Stimulated activated naive CD4-positive, alpha-beta T cell treated with Interleukin-2 at 50 U/mL for 16 hours (primary cell): ENCODE measurements around the gene DLGAP1.
"Not testable (repeated sequence)": the region's sequence is repeated elsewhere in the genome, so short reads cannot be mapped to it uniquely, and the experiment has no call there.

ENCODE experiments used
- DNase-seq: peaks from one replicate; lab custom pipeline; 2025; lab: John Stamatoyannopoulos, UW

DLGAP1 gene

DNA sequence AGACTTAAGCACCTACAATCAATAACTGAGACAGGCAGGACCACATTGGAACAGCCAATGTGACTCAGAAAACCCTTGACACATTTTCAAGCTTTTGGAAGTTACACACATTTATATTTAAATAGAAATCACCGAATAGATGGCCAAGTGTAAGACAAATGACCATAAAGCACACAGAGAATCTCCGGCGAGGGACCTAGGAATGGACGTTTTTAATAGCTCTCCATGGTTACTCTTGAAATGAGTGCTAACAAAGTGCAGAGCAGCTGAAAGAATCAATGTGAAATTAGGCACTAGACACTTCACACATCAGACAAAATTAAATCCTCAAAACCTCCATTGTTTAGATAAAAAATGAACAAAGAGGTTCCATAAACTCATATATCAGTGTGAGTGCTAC, 376.9 kb downstream of the DLGAP1 start:
- DNase-seq = no peak

DNA sequence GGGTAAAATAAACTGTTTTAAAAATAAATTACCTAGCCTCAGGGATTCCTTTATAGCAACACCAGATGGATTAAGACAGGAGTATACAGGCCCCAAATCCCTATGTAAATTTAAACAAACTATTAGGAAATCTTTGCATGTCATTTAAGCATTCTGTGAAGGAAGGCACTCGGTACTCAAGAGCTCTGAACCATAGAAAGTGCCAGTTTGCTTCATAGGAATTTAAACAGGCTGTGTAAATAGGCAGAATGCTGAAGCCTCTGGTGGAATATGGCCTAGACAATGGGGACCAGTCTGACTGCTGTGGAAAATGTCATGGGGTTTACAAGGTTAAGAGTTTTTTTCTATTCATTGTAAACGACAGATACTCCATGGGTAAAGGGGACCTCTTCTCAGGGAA, 377.4 kb downstream of the DLGAP1 start:
- DNase-seq = no peak

DNA sequence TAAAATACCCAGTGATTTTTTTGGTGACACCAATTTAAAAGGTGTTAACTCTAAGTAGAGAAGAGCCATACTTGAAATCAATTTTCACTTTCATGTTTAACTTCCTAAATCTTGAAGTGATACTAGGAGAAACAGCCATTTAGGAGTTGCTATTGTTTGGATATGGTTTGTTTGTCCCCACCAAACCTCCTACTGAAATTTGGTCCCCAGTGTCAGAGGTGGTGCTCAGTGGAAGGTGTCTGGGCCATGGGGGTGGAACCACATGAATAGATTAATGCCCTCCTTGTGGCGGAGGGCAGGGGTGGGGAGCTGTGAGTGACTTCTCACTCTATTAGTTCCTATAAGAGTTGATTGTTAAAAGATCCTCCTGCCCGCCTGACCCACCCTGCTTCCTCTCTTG, 377.9 kb downstream of the DLGAP1 start:
- no peak for DNase-seq

DNA sequence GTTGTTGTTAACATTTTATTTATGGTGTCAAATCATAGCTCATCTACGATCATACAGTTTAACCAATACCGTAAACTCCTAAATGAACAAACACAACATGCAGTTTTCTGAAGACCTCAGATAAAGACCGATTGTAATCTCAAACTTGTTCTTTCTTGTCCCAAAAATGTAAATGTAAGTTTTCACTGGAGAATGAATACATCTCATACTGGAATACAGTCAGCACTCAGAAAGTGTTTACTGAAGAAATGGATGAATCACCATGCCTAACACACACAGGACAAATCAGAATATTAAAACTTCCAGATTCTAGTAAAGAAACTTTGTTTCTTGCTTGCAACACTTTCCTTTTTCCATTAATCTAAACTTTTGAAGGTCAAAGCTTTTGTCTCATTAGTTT, 380.5 kb downstream of the DLGAP1 start:
- DNase-seq = no peak

DNA sequence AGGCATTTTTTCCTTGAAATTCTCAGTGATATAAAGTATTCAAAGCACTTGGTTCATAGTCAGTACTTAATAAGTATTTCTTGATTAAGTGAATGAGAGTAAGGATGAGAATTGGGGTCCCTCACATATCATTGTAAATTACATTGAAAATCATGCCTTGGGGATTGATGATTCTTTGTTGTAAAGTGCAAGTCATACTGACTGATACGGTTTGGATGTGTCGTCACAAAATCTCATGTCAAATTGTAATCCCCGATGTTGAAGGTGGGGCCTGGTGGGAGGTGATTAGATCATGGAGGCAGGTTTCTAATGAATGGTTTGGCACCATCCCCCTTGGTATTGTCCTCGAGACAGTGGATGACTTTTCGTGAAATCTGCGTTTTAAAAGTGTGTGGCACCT, 385.9 kb downstream of the DLGAP1 start:
- no peak for DNase-seq

DNA sequence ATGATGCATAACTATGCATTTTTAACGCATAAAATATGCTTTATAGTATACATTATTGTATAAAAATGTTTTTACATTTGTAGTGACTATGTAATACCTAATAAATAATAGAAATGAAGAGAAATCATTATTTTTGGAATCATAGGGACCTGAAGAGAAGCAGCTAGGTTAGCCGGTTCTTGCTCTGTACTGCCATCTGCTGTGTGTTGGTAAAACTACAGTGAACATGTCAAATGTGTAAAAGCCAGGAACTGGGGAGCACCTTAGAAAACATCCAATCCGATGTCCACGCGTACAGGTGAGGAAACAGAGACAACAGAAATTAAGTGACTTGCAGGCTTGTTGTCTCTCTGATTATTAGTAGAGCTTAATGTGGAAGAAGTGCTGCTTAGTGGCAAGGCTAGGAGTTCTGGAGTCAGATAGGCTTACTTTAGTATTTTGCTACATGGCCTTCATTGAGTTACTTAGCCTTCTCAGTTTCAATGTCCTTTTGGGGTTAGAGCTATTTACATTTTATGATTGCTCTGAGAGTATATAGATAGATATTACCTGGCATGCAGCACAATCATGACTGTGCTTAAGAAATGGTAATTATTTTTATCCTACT, 386.5 kb downstream of the DLGAP1 start:
- DNase-seq = no peak

DNA sequence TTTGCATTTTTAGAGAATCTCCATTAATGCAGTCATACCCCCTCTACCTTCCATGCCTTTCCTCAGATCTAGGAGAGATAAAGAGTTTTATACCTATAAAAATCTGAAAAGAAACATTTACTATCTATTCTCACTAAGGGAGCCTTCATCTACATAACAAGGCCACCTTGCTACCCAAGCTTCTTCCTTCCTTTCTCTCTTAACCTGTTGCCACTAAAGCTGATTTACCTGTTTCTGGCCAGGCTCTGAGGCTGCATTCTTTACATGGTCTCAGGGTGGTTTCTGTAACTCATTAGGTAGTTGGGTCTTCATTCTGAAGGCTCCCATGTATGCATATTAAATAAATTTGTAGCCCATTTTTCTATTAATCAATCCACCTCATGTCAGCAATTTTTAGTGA, 391.6 kb downstream of the DLGAP1 start:
- no peak for DNase-seq

DNA sequence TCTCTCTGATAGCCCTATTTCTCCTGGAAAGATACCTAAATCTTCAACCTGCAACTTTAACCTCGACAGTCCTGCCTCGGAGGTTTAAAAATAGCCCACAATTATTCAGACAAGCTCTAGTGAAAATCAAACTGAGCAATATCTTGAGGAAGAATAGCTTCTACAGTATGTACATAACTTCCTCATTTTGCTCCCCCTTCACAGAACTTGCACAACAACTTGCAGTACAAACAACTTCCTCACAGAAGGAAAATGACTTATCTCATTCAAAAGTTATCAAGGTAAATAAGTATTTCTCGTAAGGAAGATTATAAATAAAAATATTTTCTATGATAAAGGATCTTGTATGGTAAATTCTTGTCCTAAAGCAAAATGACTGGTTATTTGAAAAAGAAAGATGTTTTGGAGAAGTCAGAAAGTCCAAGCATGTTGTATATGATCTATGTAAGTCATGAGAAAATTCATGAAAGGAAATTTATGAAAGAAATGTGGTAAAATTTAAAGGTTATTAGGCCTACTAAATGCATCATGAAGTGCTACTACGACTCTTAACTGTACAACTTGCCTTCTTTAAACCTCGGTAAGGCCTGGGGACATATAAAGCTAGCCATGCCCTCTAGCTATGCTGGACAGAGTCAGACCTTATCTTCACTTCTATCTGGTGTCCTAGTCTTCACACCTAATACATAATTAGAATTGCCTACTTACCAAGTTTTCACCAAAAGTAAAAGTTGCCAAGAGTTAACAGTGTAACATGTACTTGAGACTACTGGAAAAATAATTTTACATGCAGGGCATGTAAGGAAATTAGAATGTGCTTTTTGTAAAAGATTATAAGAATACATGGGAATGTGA, 394.5 kb downstream of the DLGAP1 start:
- no peak for DNase-seq

DNA sequence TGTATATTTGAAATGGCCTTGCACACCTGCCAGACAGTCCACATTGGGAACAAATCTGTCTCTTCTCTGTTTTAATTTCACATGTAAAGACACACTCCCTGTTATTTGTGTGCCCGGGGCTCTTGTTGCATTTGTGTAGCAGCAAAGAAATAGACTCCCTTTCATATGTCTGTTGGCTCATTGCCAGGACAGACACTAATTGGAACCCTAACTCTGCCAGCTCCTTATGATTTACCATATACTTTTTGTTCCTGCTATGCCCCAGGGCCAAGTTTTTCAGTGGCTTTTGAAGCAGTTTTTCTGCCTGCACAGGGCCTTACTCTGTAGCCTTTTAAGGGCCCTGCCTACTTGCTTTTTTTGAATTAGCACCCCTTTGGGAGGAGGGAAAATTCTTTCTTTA, 396.9 kb downstream of the DLGAP1 start:
- no peak for DNase-seq

DNA sequence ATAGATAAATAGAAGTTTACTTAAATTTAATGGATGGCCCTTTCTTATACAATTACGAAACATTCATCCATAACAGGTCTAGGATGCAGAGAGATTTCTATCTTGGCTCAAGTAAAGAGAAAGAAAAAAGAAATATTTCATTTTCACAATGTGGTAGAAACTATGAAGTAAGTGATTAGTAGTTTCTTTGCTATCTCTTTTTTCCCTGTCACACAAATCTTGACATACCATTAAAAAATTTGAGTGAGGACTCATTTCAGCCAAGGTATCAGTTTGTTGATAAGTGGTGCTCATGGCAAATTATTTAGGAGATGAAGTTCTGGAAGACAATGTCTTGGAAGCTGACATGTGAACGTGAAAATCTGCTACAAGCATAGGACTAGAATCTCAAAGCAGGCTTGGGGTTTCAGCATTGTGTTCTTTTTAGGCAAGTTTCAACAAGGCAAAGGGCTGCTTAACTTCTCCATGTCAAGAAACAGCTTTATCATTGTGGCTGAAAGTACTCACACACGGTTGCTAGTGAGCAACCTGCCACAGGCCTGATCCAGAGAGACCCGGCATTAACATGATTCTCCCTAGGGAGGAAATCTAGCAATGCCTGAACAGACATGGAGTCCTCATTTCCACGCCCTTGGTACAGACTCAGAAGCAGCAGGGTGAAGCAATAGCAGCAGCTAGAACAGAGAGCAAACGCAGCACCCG, 414.6 kb downstream of the DLGAP1 start:
- DNase-seq = no peak

DNA sequence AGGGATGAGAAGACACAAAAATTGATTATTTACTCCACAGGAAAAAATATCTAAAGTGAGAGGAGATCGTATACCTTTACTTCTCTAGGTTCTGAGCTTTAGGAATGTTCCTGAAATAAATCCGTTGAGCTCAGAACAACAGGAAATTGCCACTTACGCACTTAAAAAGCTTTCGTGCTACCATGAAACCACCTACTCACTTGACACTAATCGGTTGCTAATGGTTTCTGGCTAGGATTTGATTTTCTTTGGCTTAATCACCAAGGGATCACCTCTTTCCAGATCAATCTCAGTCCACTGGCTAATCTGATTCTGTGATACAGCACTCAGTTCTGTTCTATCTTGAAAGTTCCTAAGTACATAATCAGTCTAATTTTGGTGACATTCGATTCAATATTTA, 419.6 kb downstream of the DLGAP1 start:
- DNase-seq = no peak

DNA sequence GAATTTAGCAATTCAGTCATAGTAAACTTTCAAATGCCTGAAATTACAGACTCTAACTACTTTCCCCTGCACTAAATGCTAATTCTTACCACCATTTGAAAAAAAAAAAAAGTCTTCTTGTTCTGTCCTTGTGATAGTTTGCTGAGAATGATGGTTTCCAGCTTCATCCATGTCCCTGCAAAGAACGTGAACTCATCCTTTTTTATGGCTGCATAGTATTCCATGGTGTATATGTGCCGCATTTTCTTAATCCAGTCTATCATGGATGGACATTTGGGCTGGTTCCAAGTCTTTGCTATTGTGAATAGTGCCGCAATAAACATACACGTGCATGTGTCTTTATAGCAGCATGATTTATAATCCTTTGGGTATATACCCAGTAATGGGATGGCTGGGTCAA, 420.3 kb downstream of the DLGAP1 start:
- not testable (repeated sequence) for DNase-seq

DNA sequence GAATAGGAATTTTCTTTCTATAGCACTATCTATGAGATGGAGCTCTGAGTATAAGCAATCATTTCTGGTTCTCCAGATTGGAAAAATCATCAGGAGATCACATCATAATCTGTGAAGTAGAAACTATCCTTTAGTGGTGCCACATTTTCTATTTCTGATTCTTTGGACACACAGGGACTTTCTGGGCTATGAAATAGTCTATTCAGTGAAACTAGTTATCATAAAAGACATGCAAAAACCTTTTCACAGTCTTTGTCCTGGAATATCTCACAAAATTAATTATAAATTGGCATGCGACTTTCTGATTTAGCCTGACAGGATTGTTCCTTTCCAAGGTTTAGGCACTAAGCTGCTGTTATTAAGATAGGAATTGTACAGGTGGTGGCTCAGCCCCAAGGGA, 428.6 kb downstream of the DLGAP1 start:
- no peak for DNase-seq

DNA sequence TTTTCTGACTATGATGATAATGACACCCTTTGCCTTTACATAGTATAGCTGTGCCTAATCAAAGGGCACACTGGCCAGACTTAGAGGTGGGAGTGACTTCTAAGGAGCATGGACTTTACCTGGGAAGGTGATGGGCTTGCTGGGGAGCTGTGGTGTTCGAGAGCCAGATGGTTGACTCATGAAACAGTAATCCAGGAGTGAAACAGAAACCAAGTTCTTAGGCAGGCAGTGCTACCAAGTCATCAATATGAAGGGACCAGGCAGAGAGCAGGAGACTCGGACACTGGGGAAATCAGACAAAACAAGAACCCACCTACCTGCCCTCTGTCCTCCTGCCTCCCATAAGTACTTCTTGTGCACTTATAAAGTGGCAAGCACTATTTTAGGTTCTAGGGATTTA, 430.4 kb downstream of the DLGAP1 start:
- DNase-seq = no peak

DNA sequence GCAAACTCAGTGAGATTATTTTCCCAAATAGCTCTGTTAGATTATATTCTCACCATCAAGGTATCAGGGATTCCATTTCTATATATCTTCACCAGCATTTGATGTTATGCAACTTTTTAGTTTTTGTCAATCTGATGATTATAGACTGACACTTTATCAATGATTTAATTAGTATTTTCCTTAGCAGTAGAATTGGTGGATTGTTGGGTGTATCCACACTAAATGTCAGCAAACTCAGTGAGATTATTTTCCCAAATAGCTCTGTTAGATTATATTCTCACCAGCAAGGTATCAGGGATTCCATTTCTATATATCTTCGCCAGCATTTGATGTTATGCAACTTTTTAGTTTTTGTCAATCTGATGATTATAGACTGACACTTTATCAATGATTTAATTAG, 432.4 kb downstream of the DLGAP1 start:
- not testable (repeated sequence) for DNase-seq

DNA sequence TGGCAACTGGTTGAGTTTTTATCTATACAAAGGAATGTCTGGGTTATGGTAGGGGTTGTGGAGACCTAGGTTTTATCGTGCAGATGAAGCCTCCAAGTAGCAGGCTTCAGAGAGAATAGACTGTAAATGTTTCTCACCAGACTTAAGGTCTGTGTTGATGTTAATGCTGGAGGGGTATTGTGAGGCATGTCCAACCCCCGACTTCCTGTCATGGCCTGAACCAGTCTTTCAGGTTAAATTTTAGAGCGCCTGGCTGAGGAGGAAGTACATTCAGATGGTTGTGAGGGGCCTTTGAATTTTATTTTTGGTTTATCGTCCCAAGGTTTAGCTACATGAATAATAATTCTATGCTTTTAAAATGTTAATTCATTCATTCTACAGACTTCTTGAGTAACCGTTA, 435.1 kb downstream of the DLGAP1 start:
- DNase-seq = no peak

DNA sequence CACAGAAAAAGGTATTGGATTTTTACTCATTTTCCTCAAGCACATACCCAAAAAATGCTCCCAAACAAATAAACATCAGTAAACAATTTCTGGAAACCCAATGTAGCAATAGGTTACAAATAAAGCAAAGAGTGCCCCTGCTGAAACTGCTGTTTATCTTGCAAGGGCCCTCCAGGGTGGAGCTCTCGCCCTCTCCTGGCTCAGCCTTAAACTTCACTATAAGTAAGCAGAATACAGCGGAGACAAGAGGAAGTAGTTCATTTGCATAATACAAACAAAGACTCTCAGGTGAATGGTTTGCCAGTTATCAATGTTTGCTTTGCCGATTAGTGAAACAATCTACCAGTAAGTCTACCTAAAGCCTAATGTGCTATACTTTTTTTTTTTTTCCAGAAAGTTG, 437.6 kb downstream of the DLGAP1 start:
- no peak for DNase-seq

DNA sequence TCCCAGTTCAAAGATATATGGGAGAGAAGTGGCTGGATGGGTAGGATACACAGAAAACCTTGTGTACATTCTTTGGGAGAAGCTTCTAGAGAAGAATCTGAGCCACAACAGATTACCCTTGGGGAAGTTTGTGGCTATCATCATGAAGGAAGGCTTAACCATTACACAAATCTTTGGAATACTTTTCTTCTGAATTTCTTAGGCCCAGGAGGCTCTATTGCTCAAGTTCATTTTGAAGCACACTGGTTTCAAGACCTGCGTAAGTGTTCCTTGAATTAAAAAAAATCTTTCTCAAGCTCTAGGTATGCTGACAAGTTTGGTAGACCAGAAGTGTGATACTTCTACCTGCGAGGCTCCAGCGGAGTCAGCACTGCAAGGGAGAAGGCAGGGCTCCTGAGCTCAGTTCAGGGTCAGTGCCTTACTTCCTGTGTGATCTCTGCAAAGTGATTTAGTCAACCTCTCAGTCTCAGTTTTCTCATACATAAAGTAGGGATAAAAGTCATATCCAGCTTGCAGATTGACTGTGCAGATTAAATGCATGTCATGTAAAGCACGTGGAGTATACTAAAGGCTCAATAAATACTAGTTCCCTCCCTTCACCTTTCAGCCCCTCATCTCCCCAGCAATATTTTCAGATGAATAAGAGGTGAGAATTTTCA, 438.6 kb downstream of the DLGAP1 start:
- no peak for DNase-seq

DNA sequence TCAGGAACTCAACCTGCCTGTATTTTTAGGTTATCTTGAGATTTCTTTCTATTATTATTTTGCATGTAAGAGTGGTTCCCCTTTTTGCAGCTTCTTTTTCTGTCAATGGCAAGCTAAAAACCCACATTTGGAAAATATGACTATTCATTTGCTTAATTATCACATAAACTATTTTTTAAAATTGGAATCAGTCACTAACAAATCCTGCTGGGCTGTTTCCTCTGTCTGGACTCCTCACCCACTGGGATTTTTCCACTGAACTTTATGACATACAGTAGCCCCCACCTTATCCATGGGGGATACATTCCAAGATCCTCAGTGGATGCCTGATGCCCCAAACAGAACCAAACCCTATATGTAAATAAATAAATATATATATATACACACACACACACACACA, 447.3 kb downstream of the DLGAP1 start:
- no peak for DNase-seq

DNA sequence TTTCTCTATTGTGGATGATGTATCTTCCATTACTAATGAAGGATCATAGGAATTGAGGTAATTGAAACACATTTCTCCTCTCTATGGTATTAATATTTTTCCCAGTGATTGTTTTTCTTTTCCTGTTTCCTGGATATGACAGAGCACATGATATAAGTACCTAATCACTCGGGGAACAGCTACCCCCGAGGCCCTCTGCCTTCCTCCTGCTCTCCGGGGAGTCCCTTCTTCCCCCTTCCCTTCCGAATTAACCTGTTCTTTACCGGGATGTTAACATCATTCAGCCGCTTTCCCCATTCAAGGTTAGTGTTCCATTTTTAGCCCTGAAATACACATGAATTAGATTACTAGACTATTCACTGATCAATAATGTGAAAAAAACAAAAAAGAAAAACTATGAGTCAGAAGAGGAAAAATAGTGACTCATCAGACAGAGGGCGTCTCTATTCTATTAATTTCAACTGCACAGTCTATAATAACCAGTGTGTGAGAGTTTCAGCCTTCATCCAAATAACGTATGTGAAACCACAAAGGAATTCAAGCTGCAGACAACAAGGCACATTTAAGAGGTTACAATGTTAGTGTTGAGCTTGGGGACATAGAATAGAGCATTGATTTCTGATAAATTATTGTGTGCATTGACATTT, 450.8 kb downstream of the DLGAP1 start:
- no peak for DNase-seq

DNA sequence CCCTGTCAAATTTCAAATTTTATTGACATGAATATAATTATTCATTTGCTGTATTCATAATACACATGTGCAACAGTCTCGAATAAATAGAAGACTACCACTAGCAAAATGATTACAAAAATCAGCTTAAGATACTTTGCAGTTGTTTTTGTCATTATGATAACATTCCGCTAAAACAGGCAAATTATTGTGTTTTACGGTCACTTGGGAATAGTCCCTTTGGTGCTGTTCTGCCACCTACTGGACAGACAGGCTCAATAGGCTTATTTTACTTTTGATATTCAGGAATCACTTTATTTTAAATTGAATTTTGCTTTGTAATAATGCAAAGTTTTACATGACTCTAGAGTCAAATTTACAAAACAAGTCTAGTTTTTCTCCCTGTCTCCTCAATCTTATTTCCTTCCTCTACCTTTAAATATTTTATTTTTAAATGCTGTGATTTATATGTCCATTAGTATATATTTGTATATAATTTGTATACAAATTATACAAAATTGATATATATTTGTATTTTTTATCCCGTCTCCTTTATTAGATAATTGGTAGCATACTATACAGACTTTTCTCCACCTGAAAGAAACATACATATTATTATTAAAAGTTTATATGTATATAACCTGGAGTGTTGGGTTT, 456.3 kb downstream of the DLGAP1 start:
- DNase-seq = no peak
